H9 (cell line): ENCODE results near the gene TMEM117. TPM values are rescaled to one million over a fixed set of nuclear protein-coding genes. Genes with fewer than 3 reads are reported as not detected.
A peak's percentile ranks its signal among the peaks of the same experiment; 100 is the strongest.

Experiments
- DNase-seq: peaks from one replicate; pipeline ENCODE4 v3.0.0-alpha.2; 2017
- H2AFZ ChIP-seq: one replicate; pipeline ENCODE4 v1.6.1; 2013; ENCODE audit warnings: mild to moderate bottlenecking, low read length, control low read depth, moderate library complexity
- H2AK5ac ChIP-seq: 2 replicates; pipeline ENCODE4 v1.6.1; 2013; ENCODE audit warnings: low read length, control low read depth, mixed read lengths; ENCODE audit not compliant: insufficient read length
- H2BK120ac ChIP-seq: one replicate; pipeline ENCODE4 v1.6.1; 2013; ENCODE audit warnings: low read depth, mild to moderate bottlenecking, low read length, control low read depth, inconsistent platforms; ENCODE audit not compliant: poor library complexity, severe bottlenecking
- H2BK12ac ChIP-seq: 2 replicates; pipeline ENCODE4 v1.6.1; 2013; ENCODE audit warnings: low read length, control low read depth, mixed read lengths, low read depth; ENCODE audit not compliant: insufficient read length
- H2BK15ac ChIP-seq: 2 replicates; pipeline ENCODE4 v1.6.1; 2013; ENCODE audit warnings: low read depth, low read length, control low read depth
- H2BK20ac ChIP-seq: one replicate; pipeline ENCODE4 v1.6.1; 2013; ENCODE audit warnings: low read depth, mild to moderate bottlenecking, low read length, control low read depth, inconsistent platforms; ENCODE audit not compliant: poor library complexity, severe bottlenecking
- H2BK5ac ChIP-seq: 2 replicates; pipeline ENCODE4 v1.6.1; 2013; ENCODE audit warnings: low read length, control low read depth, mixed read lengths; ENCODE audit not compliant: insufficient read length
- H3K14ac ChIP-seq: 2 replicates; pipeline ENCODE4 v1.6.1; 2013; ENCODE audit warnings: low read length, control low read depth; ENCODE audit not compliant: insufficient read depth
- H3K18ac ChIP-seq: 2 replicates; pipeline ENCODE4 v1.6.1; 2013; ENCODE audit warnings: low read depth, mild to moderate bottlenecking, mixed read lengths, low read length, control low read depth; ENCODE audit not compliant: insufficient read length
- H3K23ac ChIP-seq: 2 replicates; pipeline ENCODE4 v1.6.1; 2013; ENCODE audit warnings: low read length, control low read depth, mixed read lengths, low read depth; ENCODE audit not compliant: insufficient read length
- H3K23me2 ChIP-seq: 2 replicates; pipeline ENCODE4 v1.6.1; 2013; ENCODE audit warnings: low read depth, mild to moderate bottlenecking, mixed read lengths, low read length, control low read depth; ENCODE audit not compliant: insufficient read length, poor library complexity, severe bottlenecking
- H3K27ac ChIP-seq: 2 replicates; pipeline ENCODE4 v1.5.1; 2013; ENCODE audit warnings: low read length, control low read depth, mixed read lengths, low read depth; ENCODE audit not compliant: insufficient read length
- H3K27me3 ChIP-seq: 2 replicates; pipeline ENCODE4 v1.6.1; 2013; ENCODE audit warnings: low read length, control low read depth, inconsistent platforms; ENCODE audit not compliant: insufficient read depth
- H3K4ac ChIP-seq: 2 replicates; pipeline ENCODE4 v1.6.1; 2013; ENCODE audit warnings: low read depth, mild to moderate bottlenecking, control low read depth, inconsistent platforms, low read length, moderate library complexity
- H3K4me1 ChIP-seq: 2 replicates; pipeline ENCODE4 v1.6.1; 2013; ENCODE audit warnings: low read length, control low read depth, inconsistent platforms; ENCODE audit not compliant: insufficient read depth
- H3K4me2 ChIP-seq: 2 replicates; pipeline ENCODE4 v1.6.1; 2013; ENCODE audit warnings: low read length, control low read depth, mixed read lengths; ENCODE audit not compliant: insufficient read length, insufficient read depth
- H3K56ac ChIP-seq: 2 replicates; pipeline ENCODE4 v1.6.1; 2013; ENCODE audit warnings: low read depth, mild to moderate bottlenecking, mixed read lengths, low read length, control low read depth; ENCODE audit not compliant: insufficient read length
- H3K79me1 ChIP-seq: 2 replicates; pipeline ENCODE4 v1.6.1; 2013; ENCODE audit warnings: low read depth, mild to moderate bottlenecking, moderate library complexity, low read length, control low read depth, inconsistent platforms; ENCODE audit not compliant: insufficient read depth, poor library complexity, severe bottlenecking
- H3K79me2 ChIP-seq: 2 replicates; pipeline ENCODE4 v1.6.1; 2013; ENCODE audit warnings: low read length, control low read depth, inconsistent platforms; ENCODE audit not compliant: insufficient read depth
- H3K9ac ChIP-seq: 2 replicates; pipeline ENCODE4 v1.6.1; 2013; ENCODE audit warnings: low read length, control low read depth, mixed read lengths; ENCODE audit not compliant: insufficient read length; ENCODE audit errors: extremely low read depth
- H3K9me3 ChIP-seq: one replicate; pipeline ENCODE4 v1.6.1; 2013; ENCODE audit warnings: low read depth, low read length, inconsistent platforms; ENCODE audit not compliant: control insufficient read depth
- H3T11ph ChIP-seq: one replicate; pipeline ENCODE4 v1.6.1; 2013; ENCODE audit warnings: mild to moderate bottlenecking, low read length, control low read depth, inconsistent platforms
- H4K20me1 ChIP-seq: one replicate; pipeline ENCODE4 v1.6.1; 2013; ENCODE audit not compliant: control insufficient read depth, insufficient read length, insufficient read depth
- H4K5ac ChIP-seq: 2 replicates; pipeline ENCODE4 v1.6.1; 2013; ENCODE audit warnings: low read depth, mild to moderate bottlenecking, mixed read lengths, low read length, control low read depth; ENCODE audit not compliant: insufficient read length
- H4K8ac ChIP-seq: replicated peaks from 2 replicates; pipeline ENCODE4 v1.6.1; 2013; ENCODE audit warnings: low read length, control low read depth, mixed read lengths, low read depth; ENCODE audit not compliant: insufficient read length
- H4K91ac ChIP-seq: 2 replicates; pipeline ENCODE4 v1.6.1; 2013; ENCODE audit warnings: low read depth, mild to moderate bottlenecking, moderate library complexity, mixed read lengths, low read length, control low read depth; ENCODE audit not compliant: insufficient read length
- H3K27ac Mint-ChIP-seq, 3 experiments: 2 replicates in 2 of 3; 3 replicates in 1 of 3; pipeline ENCODE4 v1.8.0; 2020 to 2021; ENCODE audit warnings: mixed read lengths in 3 of 3, mild to moderate bottlenecking in 1 of 3, moderate library complexity in 1 of 3
- H3K27me3 Mint-ChIP-seq: 2 replicates; pipeline ENCODE4 v1.8.0; 2021; ENCODE audit warnings: low read depth, mild to moderate bottlenecking, moderate library complexity, mixed read lengths
- H3K36me3 Mint-ChIP-seq, 3 experiments: 2 replicates in 2 of 3; 3 replicates in 1 of 3; pipeline ENCODE4 v1.8.0; 2020 to 2021; ENCODE audit warnings: low read depth in 3 of 3, mixed read lengths in 3 of 3; ENCODE audit not compliant: insufficient read depth in 1 of 3
- H3K4me1 Mint-ChIP-seq, 2 experiments: 2 replicates each; pipeline ENCODE4 v1.8.0; 2020; ENCODE audit warnings: mixed read lengths in 2 of 2
- H3K4me3 Mint-ChIP-seq, 2 experiments: 2 replicates in 1 of 2; 3 replicates in 1 of 2; pipeline ENCODE4 v1.8.0; 2020 to 2021; ENCODE audit warnings: mild to moderate bottlenecking in 2 of 2, mixed read lengths in 2 of 2, moderate library complexity in 1 of 2
- H3K9me3 Mint-ChIP-seq, 2 experiments: 2 replicates in 1 of 2; 3 replicates in 1 of 2; pipeline ENCODE4 v1.8.0; 2020; ENCODE audit warnings: mild to moderate bottlenecking in 2 of 2, mixed read lengths in 2 of 2, moderate library complexity in 1 of 2
- CTCF ChIP-seq: fragments of 200-600 bp; sonication (generic); conservative IDR thresholded peaks from 3 replicates; pipeline ENCODE4 v1.8.0; 2021; ENCODE audit warnings: antibody characterized with exemption, mild to moderate bottlenecking
- WGBS: extraction: QIAGEN DNeasy Blood & Tissue Kit; methylation state at CpG from one replicate; pipeline ENCODE4 v1.1.7; 2013; ENCODE audit warnings: missing lambda C conversion rate, low lambda C conversion rate, mixed read lengths; ENCODE audit not compliant: insufficient read length; ENCODE audit errors: extremely low coverage; 5-methylcytosine and 5-hydroxymethylcytosine counted together
- long read RNA-seq: library from polyadenylated mRNA; unstranded; transcript quantifications from one replicate; pipeline ENCODE4 v2.0.0, GENCODE V29; 2020
- total RNA-seq: library from RNA; stranded (reverse); gene quantifications from 2 replicates; pipeline ENCODE4 v1.2.1, GENCODE V29; 2021

Gene TMEM117
- 1.3 and 1.7 TPM in 2 replicates for total RNA-seq
- long read RNA-seq, partial matches to known transcripts: 0 of 3 reads
- long read RNA-seq, other reads (novel, unspliced or antisense): 2 of 3 reads

GRCh38 chr12:43835656-43836474 is at the start of gene TMEM117:
TMEM117 (plus strand) TSS chr12:43836081.
- peaks cover 4% of the 10 kb centered on the region; the same call in 1 of the 2 replicates for H3K27me3 ChIP-seq
- no peak for TF ChIP-seq CTCF

More at GRCh38 chr12:43835656-43836474, at the start of gene TMEM117:
- Histone ChIP-seq H3K79me2 (no peaks in the 10 kb centered on the region), H3K56ac (no peak within 1 kb of the TSS), H3K4me1 (no peaks in the 10 kb centered on the region; the same call in 1 of the 2 replicates), H4K5ac (no peak within 1 kb of the TSS), H2BK15ac (no peak within 1 kb of the TSS), H2AFZ (no peak within 1 kb of the TSS), H3K14ac (peak within 1 kb of the TSS; percentile 86), H3K4me2 (peak within 1 kb of the TSS; percentile 80), H3K79me1 (no peaks in the 10 kb centered on the region), H3T11ph (no peak within 1 kb of the TSS), H4K20me1 (no peaks in the 10 kb centered on the region), H3K9ac (no peak within 1 kb of the TSS), H2AK5ac (no peak within 1 kb of the TSS), H2BK12ac (no peak within 1 kb of the TSS), H2BK5ac (no peak within 1 kb of the TSS), H2BK120ac (no peak within 1 kb of the TSS), H3K23me2 (peaks cover 10% of the 10 kb centered on the region), H4K91ac (no peak within 1 kb of the TSS), H3K27ac (no peak within 1 kb of the TSS), H3K4ac (no peak within 1 kb of the TSS), H2BK20ac (no peak within 1 kb of the TSS), H3K23ac (no peak within 1 kb of the TSS), H4K8ac (no peak within 1 kb of the TSS), H3K9me3 (no peaks in the 10 kb centered on the region), H3K18ac (no peak within 1 kb of the TSS)
- no peaks in the 10 kb centered on the region for H3K9me3 Mint-ChIP-seq
- H3K4me1 Mint-ChIP-seq: peaks cover 9 to 13% of the 10 kb centered on the region in 2 experiments
- peak within 1 kb of the TSS; percentile 67 to 81 for H3K4me3 Mint-ChIP-seq
- peak; percentile 69 for DNase-seq
- H3K27ac Mint-ChIP-seq: no peak within 1 kb of the TSS
- no CpG with 5 or more reads among the region's 103 CpGs for WGBS
- H3K27me3 Mint-ChIP-seq: peaks cover 40% of the 10 kb centered on the region
- H3K36me3 Mint-ChIP-seq: no peaks in the 10 kb centered on the region
